HG03139 (cell line): ENCODE data around the gene BRD1.

ENCODE experiments used
- ATAC-seq: cut with Tn5 transposase; IDR thresholded peaks from one replicate; pipeline ENCODE4 v1.9.1; 2021; ENCODE audit not compliant: unreplicated experiment

The BRD1 gene

DNA sequence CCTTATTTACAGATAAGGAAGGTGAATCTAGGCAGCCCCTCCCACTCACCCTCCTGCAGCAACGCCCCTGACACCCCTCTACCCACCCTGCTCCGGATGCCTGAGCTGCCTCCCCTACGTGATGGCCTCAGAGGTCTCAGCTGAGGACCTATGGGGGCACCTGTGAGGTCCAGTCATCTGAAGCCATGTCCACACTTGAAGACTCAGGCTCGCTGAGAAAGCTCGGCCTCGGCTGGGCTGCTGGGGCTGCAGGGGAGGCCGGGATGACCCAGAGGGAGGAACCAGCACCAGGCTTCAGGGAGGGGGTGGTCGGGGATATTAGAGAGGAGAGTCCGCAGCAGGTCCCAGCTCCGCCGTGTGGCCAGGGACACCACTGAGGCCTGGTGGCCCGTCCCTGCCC lies 92.8 kb downstream of the BRD1 start:
- no peak for ATAC-seq

DNA sequence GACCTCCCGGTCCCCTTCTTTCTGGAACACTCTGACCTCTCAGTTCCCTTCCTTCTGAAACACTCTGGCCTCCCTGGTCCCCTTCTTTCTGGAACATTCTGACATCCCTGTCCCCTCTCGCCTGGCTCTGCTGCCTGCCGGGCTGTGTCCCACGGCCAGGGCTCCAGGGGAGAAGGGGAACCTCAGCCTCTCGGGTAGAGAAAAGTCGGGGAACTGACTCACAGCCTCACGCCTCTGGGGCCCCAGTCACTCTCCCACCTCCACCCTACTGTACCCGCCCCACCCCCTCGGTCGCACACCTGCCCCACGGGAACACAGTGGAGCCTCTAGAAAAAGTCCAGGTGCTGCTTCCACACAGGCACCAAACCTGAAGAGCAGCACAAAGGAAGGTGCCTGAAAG lies 93.3 kb downstream of the BRD1 start:
- ATAC-seq, result no peak

DNA sequence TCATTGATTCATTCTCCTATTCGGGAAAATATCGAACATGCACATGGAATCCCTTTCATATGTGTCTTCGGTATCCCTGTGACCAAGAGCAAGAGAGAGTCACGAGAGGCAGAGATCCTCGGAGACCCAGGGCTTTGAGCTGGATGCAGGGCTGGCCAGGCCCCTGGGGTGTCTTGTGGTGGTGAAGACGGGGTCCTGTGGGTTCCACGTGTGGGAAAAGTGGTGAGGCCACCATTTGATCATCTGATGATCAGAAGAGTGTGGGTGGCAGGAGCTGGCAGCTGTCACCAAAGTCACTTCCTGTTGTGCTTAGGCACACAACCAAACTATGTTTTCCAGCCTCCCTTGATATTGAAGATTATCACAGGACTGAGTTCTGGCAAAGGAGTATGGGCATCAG lies 94.0 kb downstream of the BRD1 start:
- ATAC-seq, result no peak

DNA sequence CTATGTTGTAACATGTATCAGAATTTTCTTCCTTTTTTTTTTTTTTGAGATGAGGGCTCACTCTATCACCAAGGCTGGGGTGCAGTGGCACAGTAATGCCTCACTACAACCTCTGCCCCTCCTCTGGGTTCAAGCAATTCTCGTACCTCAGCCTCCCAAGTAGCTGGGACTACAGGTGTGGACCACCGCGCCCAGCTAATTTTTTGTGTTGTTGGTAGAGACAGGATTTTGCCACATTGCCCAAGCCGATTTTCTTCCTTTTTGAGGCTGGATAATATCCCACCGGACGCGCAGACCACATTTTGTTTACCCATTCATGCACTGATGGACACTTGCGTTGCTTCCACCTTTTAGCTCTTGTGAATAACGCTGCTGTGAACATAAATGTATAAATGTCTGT lies 97.0 kb downstream of the BRD1 start:
- no peak for ATAC-seq

DNA sequence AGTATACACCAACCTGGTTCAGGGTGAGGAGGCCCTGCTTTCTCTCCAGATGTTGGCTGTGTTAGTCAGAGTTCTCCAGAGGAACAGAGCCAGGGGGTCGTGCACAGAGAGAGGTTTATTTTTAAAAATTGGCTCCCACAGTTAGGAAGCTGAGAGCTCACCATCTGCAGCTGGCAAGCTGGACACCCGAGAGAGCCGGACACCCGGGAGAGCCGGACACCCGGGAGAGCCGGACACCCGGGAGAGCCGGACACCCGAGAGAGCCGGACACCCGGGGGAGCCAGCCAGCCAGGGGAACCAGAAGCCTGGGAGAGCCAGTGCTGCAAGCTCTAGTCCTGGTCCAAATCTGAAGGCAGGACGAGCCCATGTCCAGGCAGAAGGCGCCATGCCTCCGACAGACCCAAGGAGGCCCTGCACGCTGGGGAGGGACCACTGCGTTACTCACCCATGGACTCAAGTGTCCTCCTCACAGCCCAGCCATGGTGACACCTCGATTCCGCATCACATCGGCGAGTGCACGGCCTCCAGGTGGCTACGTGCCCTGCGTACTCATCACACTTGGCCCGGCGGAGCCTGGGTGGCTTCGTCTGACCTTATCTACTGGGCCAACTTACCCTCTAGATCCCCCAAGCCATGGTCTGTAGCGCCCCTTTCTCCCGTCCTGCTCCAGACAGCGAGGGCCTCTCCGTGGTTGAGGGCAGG lies 99.0 kb downstream of the BRD1 start:
- ATAC-seq, result no peak

DNA sequence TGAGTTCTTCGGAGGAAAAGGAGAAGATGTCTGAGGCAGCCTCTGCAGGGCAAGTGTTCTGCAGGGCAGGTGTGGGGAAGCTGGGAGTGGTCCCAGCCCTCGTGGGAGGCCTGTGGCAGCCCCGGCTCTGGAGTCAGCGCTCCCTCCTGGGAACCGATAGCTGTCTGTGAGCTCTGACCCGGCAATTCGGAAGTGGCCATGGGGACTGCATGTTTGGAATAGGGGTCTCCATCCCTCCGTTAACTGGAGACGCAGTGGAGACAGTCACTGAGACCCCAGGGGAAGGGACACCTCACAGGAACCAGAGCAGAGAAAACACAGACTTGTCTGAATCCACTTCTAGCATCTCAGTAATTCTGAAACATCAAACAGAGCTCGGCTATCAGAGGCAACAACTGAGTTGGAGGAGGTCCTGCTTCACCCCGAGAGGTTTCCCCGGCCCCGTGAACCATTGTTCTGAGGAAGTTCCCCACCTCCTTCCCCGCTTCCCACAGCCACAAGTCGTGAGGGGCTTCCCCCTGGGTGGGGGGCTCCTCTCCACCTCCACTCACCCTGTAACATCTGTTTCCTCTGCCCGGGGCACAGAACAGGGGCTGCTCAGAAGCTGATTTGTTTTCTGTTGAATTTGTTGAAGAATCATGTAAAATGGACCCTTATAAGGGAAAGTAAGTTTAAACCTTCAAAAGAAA lies 99.6 kb downstream of the BRD1 start:
- no peak for ATAC-seq

DNA sequence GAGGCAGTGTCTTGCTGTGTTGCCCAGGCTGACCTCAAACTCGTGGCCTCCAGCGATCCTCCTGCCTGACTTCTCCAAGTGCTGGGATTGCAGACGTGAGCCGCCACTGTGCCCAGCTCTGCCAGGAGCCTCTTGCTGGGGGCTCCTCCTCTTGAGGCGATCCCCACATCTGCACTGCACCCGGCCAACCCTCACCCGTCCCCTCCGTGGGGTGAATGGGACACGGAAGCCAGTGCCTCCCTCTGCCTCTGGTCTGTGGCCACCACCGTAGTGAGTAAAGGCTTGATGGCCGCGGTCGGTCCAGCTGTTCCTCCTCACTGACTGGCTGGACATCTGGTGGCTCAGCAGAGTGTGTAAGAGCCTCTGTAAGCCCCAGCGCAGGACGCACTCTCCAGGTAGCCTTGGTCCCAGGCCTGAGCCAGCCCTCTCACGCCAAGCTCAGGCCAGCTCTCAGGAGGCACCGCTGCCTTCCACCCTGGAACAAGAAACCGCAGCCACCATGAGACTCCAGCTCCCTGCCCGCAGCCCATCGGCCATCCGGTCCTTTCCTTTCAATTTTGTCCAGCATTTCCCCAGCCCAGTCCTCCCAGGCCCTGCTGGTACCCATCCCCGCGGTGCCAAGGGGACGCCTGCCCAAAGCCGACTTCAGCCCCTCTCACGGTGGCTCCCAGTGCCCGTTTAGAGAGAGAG lies 100.3 kb downstream of the BRD1 start:
- no peak for ATAC-seq

DNA sequence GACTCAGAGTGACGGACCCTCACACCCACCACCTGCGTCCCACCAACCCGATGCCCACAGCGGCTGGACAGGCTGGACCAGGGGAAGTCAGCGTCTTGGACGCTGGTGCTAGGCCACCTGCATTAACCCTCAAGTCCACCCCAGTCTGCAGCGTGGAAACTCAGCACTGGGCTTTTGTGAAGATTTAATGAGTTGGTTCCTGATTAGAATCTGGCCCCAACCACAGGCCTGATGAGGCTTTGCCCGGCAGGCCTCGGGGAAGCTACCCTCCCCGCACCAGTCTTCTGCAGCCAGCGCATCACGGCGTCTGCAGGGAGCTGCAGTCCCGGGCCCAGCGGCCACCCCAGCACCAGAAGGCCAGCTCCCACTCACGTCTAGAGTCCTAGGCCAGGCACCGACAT lies 101.0 kb downstream of the BRD1 start:
- ATAC-seq, result no peak

DNA sequence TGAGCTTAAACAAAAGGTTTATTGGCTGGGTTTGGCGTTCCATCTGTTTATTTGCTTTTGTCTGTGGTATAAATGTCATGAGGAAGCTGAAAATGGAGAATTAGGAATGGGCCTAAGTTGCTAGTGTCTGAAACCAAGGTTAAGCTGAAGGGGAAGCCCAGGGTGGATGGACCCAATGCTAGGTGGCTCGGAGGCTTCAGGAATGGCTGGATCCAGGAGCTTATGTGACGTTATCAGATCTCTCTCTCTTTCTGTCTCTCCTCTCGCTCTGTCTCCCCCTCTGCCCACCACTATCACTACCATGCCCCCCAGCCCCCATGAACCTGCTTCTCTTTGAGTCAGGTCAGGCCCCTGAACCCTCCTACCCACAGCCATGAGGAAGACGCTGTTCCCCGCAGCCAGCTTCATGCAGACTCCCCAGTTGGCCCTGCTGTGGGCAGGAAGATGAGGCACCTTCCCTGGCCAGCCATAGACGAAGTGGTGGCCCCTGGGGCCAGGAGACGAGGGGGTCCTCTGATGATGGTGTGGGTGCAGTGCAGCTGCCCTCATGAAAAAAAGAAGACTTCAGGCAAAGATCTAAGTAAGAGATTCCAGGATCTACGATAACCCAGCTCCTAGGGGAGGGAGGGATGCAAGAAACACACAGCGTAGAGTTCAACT lies 101.5 kb downstream of the BRD1 start:
- ATAC-seq, result no peak

DNA sequence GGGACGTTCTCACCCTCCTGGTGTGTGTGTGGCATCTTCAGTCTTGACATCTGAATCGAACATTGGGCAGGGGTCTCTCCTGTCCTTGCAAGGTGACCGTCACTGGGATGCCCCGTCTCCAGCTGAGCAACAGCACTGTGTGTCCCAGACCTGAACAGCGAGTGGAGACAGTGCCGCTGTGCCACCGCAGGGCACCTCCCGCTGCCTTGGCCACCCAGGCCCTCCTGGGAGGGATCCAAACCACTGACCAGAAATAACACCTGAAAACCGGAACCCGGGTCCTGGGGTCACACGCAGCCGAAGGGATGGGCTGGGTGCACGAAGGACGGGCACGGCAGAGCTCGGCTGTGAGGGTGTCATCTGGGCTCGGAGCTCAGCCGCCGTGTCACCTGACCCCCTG lies 102.2 kb downstream of the BRD1 start:
- ATAC-seq, result no peak

DNA sequence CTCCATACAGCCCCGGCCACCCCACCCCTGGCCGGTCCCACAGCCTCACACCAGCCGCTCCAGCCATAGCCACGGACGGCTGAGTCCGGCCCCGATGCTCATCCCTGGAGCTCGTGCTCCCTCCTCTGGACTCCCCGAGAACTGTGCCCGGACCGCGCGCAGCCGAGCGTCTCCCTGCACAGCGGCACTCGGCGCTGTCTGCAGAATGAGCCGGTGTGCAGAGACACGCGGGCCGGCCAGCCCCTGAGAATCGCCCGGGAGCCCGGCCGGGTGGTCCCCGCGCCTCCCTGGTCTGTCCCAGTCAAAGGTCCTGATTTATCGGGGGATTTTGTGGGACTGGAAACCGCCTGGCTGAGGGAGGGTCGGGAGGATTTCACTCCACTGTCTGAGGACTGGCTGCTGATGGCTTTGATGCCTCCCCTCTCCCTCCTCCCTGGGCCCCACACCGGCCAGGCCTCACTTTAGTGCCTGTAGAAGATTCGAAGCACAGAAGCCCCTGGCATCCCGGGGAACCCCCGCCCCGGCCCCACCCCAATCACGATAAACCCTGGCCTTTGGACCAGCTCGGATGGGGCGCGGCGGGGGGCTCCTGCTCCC lies 102.7 kb downstream of the BRD1 start:
- peak; percentile 68 for ATAC-seq

DNA sequence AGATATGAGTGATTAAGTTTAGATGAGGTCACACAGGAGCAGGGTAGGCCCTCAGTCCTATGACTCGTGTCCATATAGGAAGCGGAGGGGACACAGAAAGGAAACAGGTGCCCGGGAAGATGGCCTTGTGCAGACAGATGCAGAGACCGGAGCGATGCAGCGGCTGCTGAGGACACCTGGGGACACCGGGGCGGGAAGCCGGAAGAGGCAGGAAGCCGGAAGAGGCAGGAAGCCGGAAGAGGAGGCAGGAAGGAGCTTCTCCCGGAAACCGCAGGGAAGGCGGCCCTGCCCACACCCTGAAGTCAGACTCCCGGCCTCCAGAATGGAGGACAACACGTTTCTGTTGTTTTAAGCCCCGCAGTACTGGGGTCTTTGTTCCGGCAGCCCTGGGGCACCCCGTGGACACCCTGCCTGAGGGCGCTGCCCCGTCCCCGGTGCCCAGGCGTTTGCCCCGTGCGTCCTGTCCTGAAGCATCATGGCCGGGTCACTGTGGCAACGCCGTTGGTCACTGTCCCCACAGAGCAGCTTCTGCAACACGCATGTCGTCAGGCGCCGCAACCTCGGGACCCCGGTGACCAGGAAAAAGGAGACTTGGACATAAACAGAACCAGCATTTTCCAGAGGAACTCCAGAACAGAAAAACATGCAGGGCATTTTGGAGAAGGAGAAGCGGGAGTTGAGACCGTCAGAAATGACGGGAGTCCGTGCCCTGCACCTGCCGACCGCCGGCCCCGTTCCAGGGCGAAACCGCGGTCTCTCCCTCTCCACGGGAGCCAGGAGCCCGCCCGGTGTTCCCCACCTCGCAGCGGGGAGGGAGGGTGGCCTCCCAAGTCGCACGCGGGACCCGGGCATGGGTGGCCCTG lies 103.4 kb downstream of the BRD1 start:
- no peak for ATAC-seq

DNA sequence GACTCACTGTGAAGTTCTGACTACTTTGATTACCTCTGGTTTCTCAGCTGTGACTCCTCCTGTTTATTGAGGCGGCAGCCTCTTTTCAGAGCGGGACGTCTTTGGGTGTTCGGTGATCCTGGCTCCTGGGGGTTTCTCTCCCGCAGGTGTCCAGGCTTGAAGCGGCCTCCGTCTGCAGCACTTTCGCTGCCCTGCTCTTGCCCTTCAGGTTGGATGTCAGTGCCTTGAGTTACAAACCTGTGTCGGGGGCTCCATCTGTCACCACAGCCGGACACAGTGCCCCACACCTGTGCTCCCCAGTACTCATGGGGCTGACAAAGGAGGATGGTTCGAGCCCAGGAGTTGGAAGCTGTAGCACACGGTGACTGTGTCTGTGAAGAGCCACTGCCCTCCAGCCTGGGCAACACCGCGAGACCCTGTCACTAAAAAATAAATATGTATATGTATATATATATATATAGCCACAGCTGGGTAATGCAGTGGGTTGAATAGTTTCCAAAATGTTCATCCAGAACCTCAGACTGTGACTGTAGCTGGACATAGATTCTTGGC lies 104.1 kb downstream of the BRD1 start:
- ATAC-seq, result no peak
